Measurements from ENCODE around the gene GNG12. TPM values are rescaled to one million over a fixed set of nuclear protein-coding genes. Genes with fewer than 3 reads are reported as not detected.

GNG12 gene
- total RNA-seq, 1 experiment from 2014 or later, result 70.0 TPM

GRCh38 chr1:67815303-67816094 is 17.8 kb downstream of the GNG12 start:
- Histone ChIP-seq H3K27me3 (ENCODE audit: control insufficient read depth, insufficient read depth, low read length) (no peaks in the 10 kb centered on the region), H3K36me3 (ENCODE audit: control insufficient read depth, insufficient read depth, low read length) (no peaks in the 10 kb centered on the region), H3K4me1 (ENCODE audit: control insufficient read depth, insufficient read depth, low read length) (peaks cover 30% of the 10 kb centered on the region), H3K9me3 (ENCODE audit: control insufficient read depth, insufficient read depth, low read depth, low read length) (no peaks in the 10 kb centered on the region), H3K4me3 (ENCODE audit: low read depth in 2 of 2, low read length in 2 of 2) (no peak overlapping the region), H3K27ac (ENCODE audit: low read length) (peak overlapping the region; percentile 63)
- BruUV-seq (replicated peaks), result no TSS peak
- POLR2A ChIA-PET, result no interaction called here
- DNase-seq (ENCODE audit: low read depth, low spot score) (no peak), ATAC-seq (peak; percentile 79)
- in situ Hi-C loops (cut with HindIII; ENCODE audit: low pct_unique_long_range_greater_than_20kb, low sequenced_read_pairs), result no loop called here
- intact Hi-C loops (cut with micrococcal nuclease; ENCODE audit: unreplicated experiment), result no loop called here
- CTCF ChIA-PET, result interaction anchor here (0.6 kb wide), 1 partner anchor 49 kb away, joined by 5 read pairs; no protein-coding TSS in a partner anchor
- TF ChIP-seq POLR2AphosphoS5 (IDR thresholded peaks at IDR 0.05; ENCODE audit: low read depth, low read length) (no peak), SIN3A (IDR thresholded peaks at IDR 0.05; ENCODE audit: borderline replicate concordance, insufficient read depth, low read depth, low read length) (no peak), TCF7L2 (IDR thresholded peaks at IDR 0.05; ENCODE audit: low read depth, low read length) (no peak)
- TF ChIP-seq, protein P1, sequence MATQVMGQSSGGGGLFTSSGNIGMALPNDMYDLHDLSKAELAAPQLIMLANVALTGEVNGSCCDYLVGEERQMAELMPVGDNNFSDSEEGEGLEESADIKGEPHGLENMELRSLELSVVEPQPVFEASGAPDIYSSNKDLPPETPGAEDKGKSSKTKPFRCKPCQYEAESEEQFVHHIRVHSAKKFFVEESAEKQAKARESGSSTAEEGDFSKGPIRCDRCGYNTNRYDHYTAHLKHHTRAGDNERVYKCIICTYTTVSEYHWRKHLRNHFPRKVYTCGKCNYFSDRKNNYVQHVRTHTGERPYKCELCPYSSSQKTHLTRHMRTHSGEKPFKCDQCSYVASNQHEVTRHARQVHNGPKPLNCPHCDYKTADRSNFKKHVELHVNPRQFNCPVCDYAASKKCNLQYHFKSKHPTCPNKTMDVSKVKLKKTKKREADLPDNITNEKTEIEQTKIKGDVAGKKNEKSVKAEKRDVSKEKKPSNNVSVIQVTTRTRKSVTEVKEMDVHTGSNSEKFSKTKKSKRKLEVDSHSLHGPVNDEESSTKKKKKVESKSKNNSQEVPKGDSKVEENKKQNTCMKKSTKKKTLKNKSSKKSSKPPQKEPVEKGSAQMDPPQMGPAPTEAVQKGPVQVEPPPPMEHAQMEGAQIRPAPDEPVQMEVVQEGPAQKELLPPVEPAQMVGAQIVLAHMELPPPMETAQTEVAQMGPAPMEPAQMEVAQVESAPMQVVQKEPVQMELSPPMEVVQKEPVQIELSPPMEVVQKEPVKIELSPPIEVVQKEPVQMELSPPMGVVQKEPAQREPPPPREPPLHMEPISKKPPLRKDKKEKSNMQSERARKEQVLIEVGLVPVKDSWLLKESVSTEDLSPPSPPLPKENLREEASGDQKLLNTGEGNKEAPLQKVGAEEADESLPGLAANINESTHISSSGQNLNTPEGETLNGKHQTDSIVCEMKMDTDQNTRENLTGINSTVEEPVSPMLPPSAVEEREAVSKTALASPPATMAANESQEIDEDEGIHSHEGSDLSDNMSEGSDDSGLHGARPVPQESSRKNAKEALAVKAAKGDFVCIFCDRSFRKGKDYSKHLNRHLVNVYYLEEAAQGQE (IDR thresholded peaks at IDR 0.05; ENCODE audit: insufficient read depth in 1 of 2, low read depth in 2 of 2, low read length in 1 of 2), result no peak
- TF ChIP-seq, protein P2, sequence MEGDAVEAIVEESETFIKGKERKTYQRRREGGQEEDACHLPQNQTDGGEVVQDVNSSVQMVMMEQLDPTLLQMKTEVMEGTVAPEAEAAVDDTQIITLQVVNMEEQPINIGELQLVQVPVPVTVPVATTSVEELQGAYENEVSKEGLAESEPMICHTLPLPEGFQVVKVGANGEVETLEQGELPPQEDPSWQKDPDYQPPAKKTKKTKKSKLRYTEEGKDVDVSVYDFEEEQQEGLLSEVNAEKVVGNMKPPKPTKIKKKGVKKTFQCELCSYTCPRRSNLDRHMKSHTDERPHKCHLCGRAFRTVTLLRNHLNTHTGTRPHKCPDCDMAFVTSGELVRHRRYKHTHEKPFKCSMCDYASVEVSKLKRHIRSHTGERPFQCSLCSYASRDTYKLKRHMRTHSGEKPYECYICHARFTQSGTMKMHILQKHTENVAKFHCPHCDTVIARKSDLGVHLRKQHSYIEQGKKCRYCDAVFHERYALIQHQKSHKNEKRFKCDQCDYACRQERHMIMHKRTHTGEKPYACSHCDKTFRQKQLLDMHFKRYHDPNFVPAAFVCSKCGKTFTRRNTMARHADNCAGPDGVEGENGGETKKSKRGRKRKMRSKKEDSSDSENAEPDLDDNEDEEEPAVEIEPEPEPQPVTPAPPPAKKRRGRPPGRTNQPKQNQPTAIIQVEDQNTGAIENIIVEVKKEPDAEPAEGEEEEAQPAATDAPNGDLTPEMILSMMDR (IDR thresholded peaks at IDR 0.05), result no peak

DNA sequence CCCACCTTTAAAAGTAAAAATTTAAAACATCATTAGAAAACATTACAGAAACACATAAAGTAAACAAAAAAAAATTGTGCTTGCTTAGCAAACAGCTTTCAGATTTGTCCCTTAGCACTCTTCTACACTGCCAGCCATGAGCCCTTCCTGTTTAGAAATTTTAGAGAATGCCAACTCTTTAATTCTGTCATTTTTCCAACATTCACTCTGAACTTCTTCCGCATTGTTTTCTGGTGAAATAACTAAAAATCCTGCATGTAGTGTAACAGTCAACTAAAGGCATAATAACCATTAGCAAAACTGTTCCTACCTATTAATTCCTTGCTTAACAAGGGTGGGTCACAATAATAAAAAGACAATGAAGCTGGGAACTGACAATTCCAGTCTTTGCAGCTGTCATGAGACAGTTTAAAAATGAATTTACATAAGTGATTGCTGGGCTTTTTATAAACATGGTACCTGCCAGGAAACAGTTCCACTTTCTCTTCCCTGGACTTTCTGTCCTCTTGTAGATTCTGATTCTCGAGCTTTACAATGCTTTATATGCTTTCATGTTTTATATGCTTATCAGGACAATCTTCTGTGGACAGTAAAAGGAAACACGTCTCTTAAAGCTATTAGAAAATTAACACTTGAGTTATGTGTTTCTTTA is 19.0 kb downstream of the GNG12 start:
- TF ChIP-seq, protein P2 (IDR thresholded peaks at IDR 0.05), result no peak
- TF ChIP-seq TCF7L2 (IDR thresholded peaks at IDR 0.05; ENCODE audit: low read depth, low read length) (no peak), SIN3A (IDR thresholded peaks at IDR 0.05; ENCODE audit: borderline replicate concordance, insufficient read depth, low read depth, low read length) (no peak)
- TF ChIP-seq, protein P1 (IDR thresholded peaks at IDR 0.05; ENCODE audit: insufficient read depth in 1 of 2, low read depth in 2 of 2, low read length in 1 of 2), result no peak
- Histone ChIP-seq H3K27me3 (ENCODE audit: control insufficient read depth, insufficient read depth, low read length) (no peaks in the 10 kb centered on the region), H3K36me3 (ENCODE audit: control insufficient read depth, insufficient read depth, low read length) (no peaks in the 10 kb centered on the region), H3K9me3 (ENCODE audit: control insufficient read depth, insufficient read depth, low read depth, low read length) (no peaks in the 10 kb centered on the region), H3K27ac (ENCODE audit: low read length) (peak overlapping the region; percentile 42; the same call in 1 of the 2 replicates), H3K4me3 (ENCODE audit: low read depth in 2 of 2, low read length in 2 of 2) (no peak overlapping the region), H3K4me1 (ENCODE audit: control insufficient read depth, insufficient read depth, low read length) (peaks cover 27% of the 10 kb centered on the region)
- no TSS peak for BruUV-seq (replicated peaks)
- ATAC-seq (no peak), DNase-seq (ENCODE audit: low read depth, low spot score) (no peak)
- ChIA-PET POLR2A (no interaction called here), CTCF (no interaction called here)
- intact Hi-C loops (cut with micrococcal nuclease; ENCODE audit: unreplicated experiment) (no loop called here), in situ Hi-C loops (cut with HindIII; ENCODE audit: low pct_unique_long_range_greater_than_20kb, low sequenced_read_pairs) (no loop called here)

All from Panc1 (cell line).